Stromal cell of bone marrow (primary cell): ENCODE results near the gene MTX1.

ENCODE experiments used
- DNase-seq: peaks from one replicate; pipeline ENCODE4 v3.0.0-alpha.2; 2012; ENCODE audit warnings: low read depth

MTX1 gene

GRCh38 chr1:155263067-155263466 lies 54.6 kb downstream of the MTX1 start:
- no peak for DNase-seq
